IMR-90 (cell line): ENCODE measurements around the gene C1QTNF12. TPM values are rescaled to one million over a fixed set of nuclear protein-coding genes. Genes with fewer than 3 reads are reported as not detected.

Experiments
- ATAC-seq: fragments of 200-7000 bp; cut with Tn5 transposase; 2 replicates; pipeline ENCODE4 v1.9.1; 2020; ENCODE audit warnings: low read depth, mild to moderate bottlenecking, moderate library complexity
- BruUV-seq: library from RNA; stranded (reverse); fragments of 400-500 nt; replicated peaks from 2 replicates; lab custom pipeline; 2021; lab: Mats Ljungman, UMichigan
- CTCF ChIA-PET: fragments of 300-600 bp; formaldehyde crosslinking; extraction: SDS; loops from one replicate; lab custom pipeline; 2021; ENCODE audit warnings: antibody characterized with exemption; lab: Yijun Ruan, JAX
- POLR2A ChIA-PET: fragments of 300-600 bp; sonication (Branson Sonifier 250); formaldehyde crosslinking; loops from one replicate; lab custom pipeline; 2022; ENCODE audit warnings: antibody characterized with exemption; ENCODE audit not compliant: unreplicated experiment; lab: Charles Lee
- DNase-seq: peaks from one replicate; pipeline ENCODE4 v3.0.0; 2013
- H2AFZ ChIP-seq: replicated peaks from 2 replicates; pipeline ENCODE3; 2013; ENCODE audit warnings: low read length, mild to moderate bottlenecking; ENCODE audit not compliant: poor library complexity
- H2AK5ac ChIP-seq: 2 replicates; pipeline ENCODE4 v1.6.1; 2013; ENCODE audit warnings: low read depth, low read length, inconsistent platforms
- H2AK9ac ChIP-seq: replicated peaks from 2 replicates; pipeline ENCODE3; 2013; ENCODE audit warnings: mild to moderate bottlenecking, low read depth, low read length, moderate library complexity; ENCODE audit not compliant: poor library complexity
- H2BK120ac ChIP-seq: 2 replicates; pipeline ENCODE4 v1.6.1; 2013; ENCODE audit warnings: low read depth, low read length, inconsistent platforms
- H2BK15ac ChIP-seq: 3 replicates; pipeline ENCODE4 v1.6.1; 2013; ENCODE audit warnings: low read depth, low read length, inconsistent platforms
- H2BK20ac ChIP-seq: 2 replicates; pipeline ENCODE4 v1.6.1; 2013; ENCODE audit warnings: low read depth, mild to moderate bottlenecking, inconsistent platforms, low read length, moderate library complexity
- H2BK5ac ChIP-seq: 2 replicates; pipeline ENCODE4 v1.6.1; 2013; ENCODE audit warnings: mild to moderate bottlenecking, low read depth, low read length, inconsistent platforms; ENCODE audit not compliant: poor library complexity, severe bottlenecking
- H3K14ac ChIP-seq: replicated peaks from 2 replicates; pipeline ENCODE4 v1.6.1; 2013; ENCODE audit warnings: low read depth, low read length, inconsistent platforms
- H3K18ac ChIP-seq: 2 replicates; pipeline ENCODE4 v1.6.1; 2013; ENCODE audit warnings: low read depth, low read length, control low read depth
- H3K23ac ChIP-seq: 2 replicates; pipeline ENCODE4 v1.6.1; 2013; ENCODE audit warnings: low read depth, low read length, inconsistent platforms
- H3K27ac ChIP-seq: 2 replicates; pipeline ENCODE4 v1.5.1; 2013; ENCODE audit warnings: mild to moderate bottlenecking, control low read depth, low read length; ENCODE audit not compliant: insufficient read depth
- H3K27me3 ChIP-seq: 2 replicates; pipeline ENCODE4 v1.6.1; 2013; ENCODE audit warnings: low read length; ENCODE audit not compliant: control insufficient read depth, insufficient read depth
- H3K36me3 ChIP-seq: 2 replicates; pipeline ENCODE4 v1.6.1; 2013; ENCODE audit warnings: low read length, mixed read lengths; ENCODE audit not compliant: control insufficient read depth, insufficient read depth
- H3K4ac ChIP-seq: 2 replicates; pipeline ENCODE4 v1.6.1; 2013; ENCODE audit warnings: low read depth, low read length, inconsistent platforms
- H3K4me1 ChIP-seq: 2 replicates; pipeline ENCODE4 v1.6.1; 2013; ENCODE audit warnings: low read length, mixed read lengths; ENCODE audit not compliant: control insufficient read depth, insufficient read depth
- H3K4me2 ChIP-seq: 2 replicates; pipeline ENCODE4 v1.6.1; 2013; ENCODE audit warnings: low read depth, mild to moderate bottlenecking, control low read depth, low read length, moderate library complexity
- H3K4me3 ChIP-seq: 2 replicates; pipeline ENCODE4 v1.5.1; 2013; ENCODE audit warnings: low read depth, mild to moderate bottlenecking, control low read depth, low read length, moderate library complexity; ENCODE audit not compliant: insufficient read depth
- H3K56ac ChIP-seq: 2 replicates; pipeline ENCODE4 v1.6.1; 2013; ENCODE audit warnings: low read length, inconsistent platforms; ENCODE audit not compliant: insufficient read depth; ENCODE audit errors: extremely low read depth
- H3K79me1 ChIP-seq, 2 experiments: 2 replicates each; pipeline ENCODE4 v1.6.1; 2013; ENCODE audit warnings: low read length in 2 of 2, inconsistent platforms in 1 of 2, low read depth in 1 of 2
- H3K9ac ChIP-seq: 2 replicates; pipeline ENCODE4 v1.6.1; 2013; ENCODE audit warnings: low read depth, low read length, control low read depth
- H3K9me1 ChIP-seq: 2 replicates; pipeline ENCODE4 v1.6.1; 2013; ENCODE audit warnings: low read length, inconsistent platforms; ENCODE audit not compliant: insufficient read depth
- H3K9me3 ChIP-seq: 2 replicates; pipeline ENCODE4 v1.6.1; 2013; ENCODE audit warnings: low read length; ENCODE audit not compliant: control insufficient read depth, insufficient read depth
- H4K20me1 ChIP-seq: 2 replicates; pipeline ENCODE4 v1.6.1; 2013; ENCODE audit warnings: low read length, inconsistent platforms; ENCODE audit not compliant: insufficient read depth
- H4K5ac ChIP-seq: 2 replicates; pipeline ENCODE4 v1.6.1; 2013; ENCODE audit warnings: mild to moderate bottlenecking, low read depth, low read length, control low read depth
- H4K8ac ChIP-seq, 2 experiments: 2 replicates each; pipeline ENCODE4 v1.6.1; 2013; ENCODE audit warnings: low read depth in 2 of 2, low read length in 2 of 2, control low read depth in 1 of 2, inconsistent platforms in 1 of 2
- H4K91ac ChIP-seq: 2 replicates; pipeline ENCODE4 v1.6.1; 2013; ENCODE audit warnings: low read depth, low read length, inconsistent platforms; ENCODE audit not compliant: insufficient read depth
- BHLHE40 ChIP-seq: fragments of 150-350 bp; IDR thresholded peaks from 2 replicates; pipeline ENCODE4 v1.6.1; 2016; ENCODE audit warnings: mild to moderate bottlenecking, low read depth, low read length
- CEBPB ChIP-seq: IDR thresholded peaks from 2 replicates; pipeline ENCODE4 v1.6.1; 2012; ENCODE audit warnings: low read depth, low read length, improper control_type of control experiment
- ELK1 ChIP-seq: fragments of 150-350 bp; IDR thresholded peaks from 2 replicates; pipeline ENCODE4 v1.6.1; 2016; ENCODE audit warnings: low read depth, mild to moderate bottlenecking, low read length, moderate library complexity, borderline replicate concordance
- MAZ ChIP-seq: IDR thresholded peaks from 2 replicates; pipeline ENCODE4 v1.6.1; 2012; ENCODE audit warnings: low read depth, mild to moderate bottlenecking, low read length, improper control_type of control experiment, moderate library complexity, borderline replicate concordance
- MXI1 ChIP-seq: IDR thresholded peaks from 2 replicates; pipeline ENCODE4 v1.6.1; 2012; ENCODE audit warnings: low read depth, mild to moderate bottlenecking, low read length, moderate library complexity, borderline replicate concordance
- NFE2L2 ChIP-seq: fragments of 150-350 bp; IDR thresholded peaks from 2 replicates; pipeline ENCODE4 v1.6.1; 2016; ENCODE audit warnings: low read depth, mild to moderate bottlenecking, low read length
- RAD21 ChIP-seq: IDR thresholded peaks from 2 replicates; pipeline ENCODE4 v1.6.1; 2012; ENCODE audit warnings: low read length, improper control_type of control experiment
- SMC3 ChIP-seq: fragments of 150-350 bp; IDR thresholded peaks from 2 replicates; pipeline ENCODE4 v1.6.1; 2016; ENCODE audit warnings: low read depth, mild to moderate bottlenecking, antibody characterized with exemption, low read length, moderate library complexity
- USF2 ChIP-seq: fragments of 150-350 bp; IDR thresholded peaks from 2 replicates; pipeline ENCODE4 v1.6.1; 2017; ENCODE audit warnings: mild to moderate bottlenecking, antibody characterized with exemption, low read length, low read depth
- WGBS, 2 experiments: methylation state at CpG; one replicate each; pipeline versions ENCODE4 v1.1.5 to v1.1.7; 2013; ENCODE audit warnings: missing lambda C conversion rate in 2 of 2; ENCODE audit not compliant: insufficient read length in 1 of 2; ENCODE audit errors: extremely low coverage in 2 of 2; 5-methylcytosine and 5-hydroxymethylcytosine counted together
- dilution Hi-C: fragments of 300-500 bp; cut with HindIII; formaldehyde crosslinking; loops from one replicate; pipeline ENCODE4 v1.14.3; 2018; ENCODE audit warnings: low sequenced_read_pairs; ENCODE audit not compliant: unreplicated experiment
- in situ Hi-C: fragments of 300-500 bp; cut with MboI; formaldehyde crosslinking; loops from 3 replicates; pipeline ENCODE4 v1.14.3; 2019; ENCODE audit warnings: low sequenced_read_pairs, inconsistent platforms, mixed read lengths
- intact Hi-C: fragments of 100-400 bp; cut with micrococcal nuclease; formaldehyde crosslinking; loops from 2 replicates; pipeline ENCODE4 v1.10.0; 2022
- polyA plus RNA-seq, 3 experiments: library from polyadenylated mRNA; depleted of rRNA; stranded (reverse); fragments of >200 nt; gene quantifications; 2 replicates each; pipeline ENCODE4 v1.2.3, GENCODE V29; 2012; ENCODE audit warnings: low replicate concordance in 1 of 3
- total RNA-seq: library from RNA; depleted of rRNA; stranded (reverse); fragments of >200 nt; gene quantifications from 2 replicates; pipeline ENCODE4 v1.2.3, GENCODE V29; 2012
- TF ChIP-seq, protein P1 (sequence below): conservative IDR thresholded peaks from 2 replicates; pipeline ENCODE4 v1.5.1; 2012; ENCODE audit warnings: mild to moderate bottlenecking, low read depth, low read length, improper control_type of control experiment

The C1QTNF12 gene
- total and polyA plus RNA-seq, 2 of the 4 experiments (the other 2 are of a cell fraction), result 0.36 to 1.1 TPM

DNA sequence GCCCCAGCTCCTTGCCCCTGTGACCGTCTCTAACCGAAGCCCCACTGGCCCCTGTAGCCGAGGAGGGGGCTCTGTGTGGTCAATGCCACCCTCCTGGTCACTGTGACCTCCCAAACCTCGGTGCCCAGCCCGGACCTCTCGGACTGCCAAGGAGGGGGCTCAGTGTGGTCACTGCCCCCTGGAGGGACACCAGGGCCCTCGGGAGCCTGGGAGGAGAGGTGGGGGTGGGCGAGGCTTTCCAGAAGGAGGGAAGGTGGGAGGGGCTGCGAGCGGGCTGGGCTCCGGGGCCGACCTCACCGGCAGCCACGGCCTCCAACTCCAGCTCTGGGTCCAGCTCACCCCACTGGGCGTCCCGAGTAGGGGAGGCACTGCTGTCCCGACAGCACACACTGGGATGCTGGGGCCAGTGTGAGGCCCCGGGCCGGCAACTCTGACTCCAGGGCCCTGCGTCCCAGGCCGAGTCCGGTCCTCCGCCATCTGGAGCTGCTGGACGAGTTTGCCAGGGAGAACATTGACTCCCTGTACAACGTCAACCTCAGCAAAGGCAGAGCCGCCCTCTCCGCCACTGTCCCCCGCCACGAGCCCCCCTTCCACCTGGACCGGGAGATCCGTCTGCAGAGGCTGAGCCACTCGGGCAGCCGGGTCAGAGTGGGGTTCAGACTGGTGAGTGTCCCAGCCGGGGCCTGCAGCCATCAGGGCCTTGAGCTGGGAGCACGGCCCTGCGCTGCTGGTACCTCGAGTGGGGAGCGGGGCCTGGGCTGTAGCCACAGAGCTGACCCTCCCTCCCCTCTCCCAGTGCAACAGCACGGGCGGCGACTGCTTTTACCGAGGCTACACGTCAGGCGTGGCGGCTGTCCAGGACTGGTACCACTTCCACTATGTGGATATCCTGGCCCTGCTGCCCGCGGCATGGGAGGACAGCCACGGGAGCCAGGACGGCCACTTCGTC, 40.1 kb upstream of the C1QTNF12 start (continued):
- TF ChIP-seq NFE2L2 (no peak), RAD21 (no peak)

- no peak overlapping the region for H4K8ac ChIP-seq
- no peak for ATAC-seq
- H2BK5ac ChIP-seq, result no peak overlapping the region
- no peak overlapping the region for H3K56ac ChIP-seq
- H3K36me3 ChIP-seq, result no peaks in the 10 kb centered on the region
- H3K4me2 ChIP-seq, result no peak overlapping the region
- 75% methylated on average over 14 of the region's 37 CpGs; no CpG with 5 or more reads in 1 of the 2 experiments for whole genome bisulfite sequencing, 2 experiments
- H3K4me3 ChIP-seq, result no peak overlapping the region
- in situ Hi-C loops (no loop called here), dilution Hi-C loops (no loop called here), intact Hi-C loops (no loop called here)
- no TSS peak for BruUV-seq
- no peak overlapping the region for H2AK9ac ChIP-seq
- no peaks in the 10 kb centered on the region for H3K79me1 ChIP-seq
- no peak overlapping the region for H2AK5ac ChIP-seq
- H2BK15ac ChIP-seq, result no peak overlapping the region
- ChIA-PET POLR2A (no interaction called here), CTCF (no interaction called here)
- H4K20me1 ChIP-seq, result no peaks in the 10 kb centered on the region; the same call in 1 of the 2 replicates
- no peak overlapping the region for H3K9ac ChIP-seq
- H3K4me1 ChIP-seq, result peaks cover 6% of the 10 kb centered on the region; the same call in 1 of the 2 replicates
- H4K91ac ChIP-seq, result no peak overlapping the region
- no peak overlapping the region for H4K5ac ChIP-seq
- H3K27me3 ChIP-seq, result no peaks in the 10 kb centered on the region
- DNase-seq, result no peak
- no peak overlapping the region for H3K4ac ChIP-seq
- no peak overlapping the region for H3K18ac ChIP-seq
- no peak overlapping the region for H3K14ac ChIP-seq
- H3K27ac ChIP-seq, result no peak overlapping the region
- peaks cover 4% of the 10 kb centered on the region; the same call in 1 of the 2 replicates for H3K9me1 ChIP-seq
- no peaks in the 10 kb centered on the region for H3K9me3 ChIP-seq
- H3K23ac ChIP-seq, result no peak overlapping the region
- H2BK20ac ChIP-seq, result no peak overlapping the region
- no peak overlapping the region for H2BK120ac ChIP-seq
- H2AFZ ChIP-seq, result no peak overlapping the region
- TF ChIP-seq BHLHE40, result no peak
- TF ChIP-seq CEBPB, result no peak
- no peak for TF ChIP-seq USF2
- no peak for TF ChIP-seq RAD21
- TF ChIP-seq, protein P1, sequence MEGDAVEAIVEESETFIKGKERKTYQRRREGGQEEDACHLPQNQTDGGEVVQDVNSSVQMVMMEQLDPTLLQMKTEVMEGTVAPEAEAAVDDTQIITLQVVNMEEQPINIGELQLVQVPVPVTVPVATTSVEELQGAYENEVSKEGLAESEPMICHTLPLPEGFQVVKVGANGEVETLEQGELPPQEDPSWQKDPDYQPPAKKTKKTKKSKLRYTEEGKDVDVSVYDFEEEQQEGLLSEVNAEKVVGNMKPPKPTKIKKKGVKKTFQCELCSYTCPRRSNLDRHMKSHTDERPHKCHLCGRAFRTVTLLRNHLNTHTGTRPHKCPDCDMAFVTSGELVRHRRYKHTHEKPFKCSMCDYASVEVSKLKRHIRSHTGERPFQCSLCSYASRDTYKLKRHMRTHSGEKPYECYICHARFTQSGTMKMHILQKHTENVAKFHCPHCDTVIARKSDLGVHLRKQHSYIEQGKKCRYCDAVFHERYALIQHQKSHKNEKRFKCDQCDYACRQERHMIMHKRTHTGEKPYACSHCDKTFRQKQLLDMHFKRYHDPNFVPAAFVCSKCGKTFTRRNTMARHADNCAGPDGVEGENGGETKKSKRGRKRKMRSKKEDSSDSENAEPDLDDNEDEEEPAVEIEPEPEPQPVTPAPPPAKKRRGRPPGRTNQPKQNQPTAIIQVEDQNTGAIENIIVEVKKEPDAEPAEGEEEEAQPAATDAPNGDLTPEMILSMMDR, result no peak
- TF ChIP-seq MXI1, result no peak
- no peak for TF ChIP-seq ELK1
- TF ChIP-seq MAZ, result no peak
- TF ChIP-seq SMC3, result no peak
These were observed 39.2 kb upstream of the C1QTNF12 start for GRCh38 chr1:1285611-1286311.
